Bronchial epithelial cell (primary cell): ENCODE results near the gene CCL16. TPM values are rescaled to one million over a fixed set of nuclear protein-coding genes. Genes with fewer than 3 reads are reported as not detected.

Source experiments
- DNase-seq: peaks from one replicate; pipeline ENCODE4 v3.0.0-alpha.2; 2010; ENCODE audit warnings: low read depth
- FAIRE-seq: peaks from 2 replicates; lab custom pipeline; 2011; peaks lifted over from hg19 to GRCh38; lab: Jason Lieb, UNC
- H3K27me3 ChIP-seq: 2 replicates; pipeline ENCODE4 v1.5.1; 2011; ENCODE audit warnings: low read length; ENCODE audit not compliant: control insufficient read depth, insufficient read depth
- H3K36me3 ChIP-seq: 2 replicates; pipeline ENCODE4 v1.5.1; 2011; ENCODE audit warnings: low read length; ENCODE audit not compliant: control insufficient read depth, insufficient read depth
- H3K4me3 ChIP-seq: 2 replicates; pipeline ENCODE4 v1.5.1; 2011; ENCODE audit warnings: mild to moderate bottlenecking, low read depth, low read length, control low read depth
- total RNA-seq: library from RNA; depleted of rRNA; stranded (reverse); fragments of >200 nt; gene quantifications from 2 replicates; pipeline ENCODE4 v1.2.1, GENCODE V29; 2014
- TF ChIP-seq, protein P1 (sequence below): IDR thresholded peaks from 2 replicates; pipeline ENCODE4 v1.5.1; 2011; ENCODE audit warnings: mild to moderate bottlenecking, moderate library complexity, low read length, control low read depth, inconsistent platforms; ENCODE audit not compliant: insufficient read depth, severe bottlenecking

The CCL16 gene
- total RNA-seq, 1 donor from 2014 or later = not detected

DNA sequence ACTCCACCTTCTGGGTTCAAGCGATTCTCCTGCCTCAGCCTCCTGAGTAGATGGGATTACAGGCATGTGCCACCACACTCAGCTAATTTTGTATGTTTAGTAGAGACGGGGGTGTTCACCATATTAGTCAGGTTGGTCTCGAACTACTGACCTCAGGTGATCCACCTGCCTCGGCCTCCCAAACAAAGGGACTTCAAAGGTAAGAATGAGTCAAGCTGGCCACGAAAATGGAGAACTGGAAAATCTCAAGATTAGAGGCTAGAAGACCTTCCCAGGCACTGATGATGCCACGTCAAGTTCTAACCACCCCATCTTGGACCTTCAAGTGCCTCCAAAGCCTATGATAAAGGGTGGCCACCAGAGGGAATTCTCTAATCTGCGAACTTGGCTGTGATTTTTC is 21.3 kb upstream of the CCL16 start:
- DNase-seq (no peak), FAIRE-seq (no peak)
- Histone ChIP-seq H3K36me3 (no peaks in the 10 kb centered on the region), H3K4me3 (no peak overlapping the region), H3K27me3 (no peaks in the 10 kb centered on the region)
- TF ChIP-seq, protein P1, sequence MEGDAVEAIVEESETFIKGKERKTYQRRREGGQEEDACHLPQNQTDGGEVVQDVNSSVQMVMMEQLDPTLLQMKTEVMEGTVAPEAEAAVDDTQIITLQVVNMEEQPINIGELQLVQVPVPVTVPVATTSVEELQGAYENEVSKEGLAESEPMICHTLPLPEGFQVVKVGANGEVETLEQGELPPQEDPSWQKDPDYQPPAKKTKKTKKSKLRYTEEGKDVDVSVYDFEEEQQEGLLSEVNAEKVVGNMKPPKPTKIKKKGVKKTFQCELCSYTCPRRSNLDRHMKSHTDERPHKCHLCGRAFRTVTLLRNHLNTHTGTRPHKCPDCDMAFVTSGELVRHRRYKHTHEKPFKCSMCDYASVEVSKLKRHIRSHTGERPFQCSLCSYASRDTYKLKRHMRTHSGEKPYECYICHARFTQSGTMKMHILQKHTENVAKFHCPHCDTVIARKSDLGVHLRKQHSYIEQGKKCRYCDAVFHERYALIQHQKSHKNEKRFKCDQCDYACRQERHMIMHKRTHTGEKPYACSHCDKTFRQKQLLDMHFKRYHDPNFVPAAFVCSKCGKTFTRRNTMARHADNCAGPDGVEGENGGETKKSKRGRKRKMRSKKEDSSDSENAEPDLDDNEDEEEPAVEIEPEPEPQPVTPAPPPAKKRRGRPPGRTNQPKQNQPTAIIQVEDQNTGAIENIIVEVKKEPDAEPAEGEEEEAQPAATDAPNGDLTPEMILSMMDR = no peak

DNA sequence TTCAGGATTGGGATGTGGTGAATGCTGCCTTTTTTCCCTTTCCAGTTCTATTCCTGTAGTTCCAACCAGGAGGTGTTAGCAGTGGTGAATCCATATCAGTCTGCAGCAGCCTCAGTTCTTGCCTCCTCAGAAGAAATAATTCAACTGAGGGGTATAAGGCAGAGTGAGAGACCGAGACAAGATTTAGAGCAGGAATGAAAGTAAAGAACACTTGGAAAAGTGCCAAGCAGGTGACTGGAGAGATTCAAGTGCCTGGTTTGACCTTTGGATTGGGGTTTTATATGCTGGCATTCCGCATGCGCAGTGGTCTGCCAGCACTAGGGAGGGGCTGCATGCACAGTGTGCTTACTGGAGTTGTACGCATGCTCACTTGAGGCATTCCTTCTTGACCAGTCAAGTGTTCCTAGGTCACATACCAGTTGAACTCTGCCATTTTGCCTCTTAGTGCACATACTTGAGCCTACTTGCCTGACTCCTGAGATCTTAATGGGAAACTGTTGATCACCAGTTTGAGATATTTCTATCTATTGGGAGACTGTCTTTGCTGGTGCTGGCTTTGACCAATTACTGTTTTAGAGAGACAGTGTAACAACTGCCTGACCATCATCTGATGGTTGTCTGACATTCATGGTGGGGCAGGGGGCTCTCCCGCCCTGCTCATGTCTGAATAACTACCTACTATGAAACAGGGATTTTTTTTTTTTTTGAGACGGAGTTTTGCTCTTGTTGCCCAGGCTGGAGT is 20.7 kb upstream of the CCL16 start:
- H3K36me3 ChIP-seq = no peaks in the 10 kb centered on the region
- no peaks in the 10 kb centered on the region for H3K27me3 ChIP-seq
- DNase-seq (peak; percentile 7), FAIRE-seq (no peak)
- TF ChIP-seq, protein P1 = no peak
- H3K4me3 ChIP-seq = no peak overlapping the region

DNA sequence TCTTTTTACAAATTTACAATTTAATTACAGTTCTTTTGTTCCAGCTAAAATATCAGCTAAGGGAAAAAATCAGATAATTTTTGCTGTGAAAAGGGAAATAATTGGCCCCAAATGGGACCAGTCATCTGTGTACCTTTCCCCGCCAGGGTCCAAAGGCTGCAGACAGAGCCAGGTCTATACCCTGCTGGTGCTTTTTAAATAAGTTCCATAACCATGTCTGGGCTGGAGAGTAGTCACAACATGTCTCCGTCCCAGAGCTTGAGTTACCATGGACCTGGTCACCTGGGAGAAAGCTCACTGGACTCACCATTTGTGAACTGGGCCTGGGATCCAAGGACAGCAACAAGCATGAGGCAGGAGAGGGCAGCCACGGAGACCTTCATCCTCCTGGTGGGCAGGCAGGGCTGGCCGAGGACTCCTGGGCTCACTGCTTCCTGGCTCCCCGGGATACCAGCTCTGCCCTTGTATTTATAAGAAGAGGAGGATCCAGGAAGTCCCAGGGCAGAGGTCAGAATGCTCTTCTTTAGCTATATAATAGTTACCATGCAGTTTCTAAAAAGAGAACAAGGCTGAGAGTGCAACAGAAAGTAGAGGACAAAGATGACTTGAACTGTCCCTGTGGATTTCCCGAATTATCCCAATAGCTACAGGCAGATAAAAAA is 19.9 kb upstream of the CCL16 start, which contains the start of gene CCL15:
TSS of gene CCL15 (minus strand) at position 444 of the 662 bp plus-strand sequence. CDS start at position 383, 61 bp downstream.
- TF ChIP-seq, protein P1 = no peak
- no peak for DNase-seq
- no peaks in the 10 kb centered on the region for H3K27me3 ChIP-seq
- H3K36me3 ChIP-seq = no peaks in the 10 kb centered on the region
- no peak for FAIRE-seq
- no peak within 1 kb of the TSS for H3K4me3 ChIP-seq

DNA sequence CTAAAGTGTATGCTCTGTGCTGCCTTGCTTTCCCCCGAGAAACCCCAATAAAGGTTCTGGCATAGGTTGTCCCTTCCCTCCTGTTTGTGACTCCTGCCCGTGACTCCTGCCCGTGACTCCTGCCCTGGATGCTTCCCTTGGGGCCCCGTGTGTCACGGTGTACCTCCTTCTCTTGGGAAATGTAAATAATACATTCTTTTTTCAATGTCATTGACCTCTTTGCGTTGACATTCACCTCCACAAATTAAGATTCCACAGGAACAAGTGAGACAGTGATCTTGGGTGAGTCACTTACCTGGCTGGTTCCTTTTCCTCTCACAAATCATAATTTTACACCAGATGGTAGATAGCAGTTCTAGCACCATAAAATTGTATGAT is 19.4 kb upstream of the CCL16 start:
- DNase-seq = no peak
- no peak overlapping the region for H3K4me3 ChIP-seq
- TF ChIP-seq, protein P1 = no peak
- FAIRE-seq = no peak
- no peaks in the 10 kb centered on the region for H3K36me3 ChIP-seq
- H3K27me3 ChIP-seq = no peaks in the 10 kb centered on the region

DNA sequence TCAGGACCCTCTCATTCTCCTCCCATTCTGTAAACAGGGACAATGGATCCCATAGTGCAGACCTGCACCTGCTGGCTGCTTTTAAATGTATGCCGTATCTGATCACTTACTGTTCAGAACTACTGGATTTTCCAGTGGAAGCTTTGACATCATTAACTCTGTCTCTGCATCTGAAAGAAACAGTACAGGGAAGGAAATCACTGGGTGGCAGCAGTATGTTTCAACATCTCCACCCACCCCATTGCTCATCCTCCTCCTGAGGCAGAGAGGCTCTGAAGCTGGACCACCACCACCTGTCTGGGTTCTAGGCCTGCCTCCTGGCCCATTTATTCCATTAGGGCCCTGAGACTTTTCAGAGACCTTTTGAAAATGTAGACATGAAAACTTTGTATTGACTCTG is 17.5 kb upstream of the CCL16 start:
- no peaks in the 10 kb centered on the region for H3K36me3 ChIP-seq
- FAIRE-seq (no peak), DNase-seq (no peak)
- TF ChIP-seq, protein P1 = no peak
- H3K27me3 ChIP-seq = no peaks in the 10 kb centered on the region
- H3K4me3 ChIP-seq = no peak overlapping the region
